Activated CD8-positive, alpha-beta T cell treated with anti-CD3 and anti-CD28 coated beads for 36 hours (primary cell): Measurements from ENCODE around the gene C1QC. TPM values are rescaled to one million over a fixed set of nuclear protein-coding genes. Genes with fewer than 3 reads are reported as not detected.

Source experiments
- ATAC-seq: fragments of 200-7000 bp; cut with Tn5 transposase; one replicate; pipeline ENCODE4 v1.10.0; 2021; ENCODE audit warnings: mild to moderate bottlenecking, moderate library complexity
- CTCF ChIA-PET: fragments of 350-600 bp; sonication (Branson Sonifier 250); formaldehyde crosslinking; loops from one replicate; lab custom pipeline; 2021; ENCODE audit warnings: antibody characterized with exemption; lab: Charles Lee
- POLR2A ChIA-PET: fragments of 350-600 bp; sonication (Branson Sonifier 250); formaldehyde crosslinking; loops from one replicate; lab custom pipeline; 2021; ENCODE audit warnings: antibody characterized with exemption; lab: Charles Lee
- DNase-seq: peaks from one replicate; pipeline ENCODE4 v3.0.0-alpha.2; 2020
- H3K27ac Mint-ChIP-seq: one replicate; pipeline ENCODE4 v1.8.0; 2021; ENCODE audit warnings: mild to moderate bottlenecking, mixed read lengths
- H3K27me3 Mint-ChIP-seq: one replicate; pipeline ENCODE4 v1.8.0; 2021; ENCODE audit warnings: mixed read lengths
- H3K36me3 Mint-ChIP-seq: one replicate; pipeline ENCODE4 v1.8.0; 2021; ENCODE audit warnings: low read depth, mixed read lengths
- H3K4me1 Mint-ChIP-seq: one replicate; pipeline ENCODE4 v1.8.0; 2021; ENCODE audit warnings: low read depth, mixed read lengths
- H3K4me3 Mint-ChIP-seq: one replicate; pipeline ENCODE4 v1.8.0; 2021; ENCODE audit warnings: mild to moderate bottlenecking, moderate library complexity, mixed read lengths
- H3K9me3 Mint-ChIP-seq: one replicate; pipeline ENCODE4 v1.8.0; 2021; ENCODE audit warnings: mixed read lengths
- CTCF ChIP-seq: fragments of 200-600 bp; IDR thresholded peaks from one replicate; pipeline ENCODE4 v1.8.0; 2022; ENCODE audit warnings: antibody characterized with exemption, mild to moderate bottlenecking
- intact Hi-C: fragments of 100-400 bp; cut with micrococcal nuclease; formaldehyde crosslinking; loops from one replicate; pipeline ENCODE4 v1.10.0; 2022
- total RNA-seq, 2 experiments: library from RNA; stranded (reverse); gene quantifications; one replicate each; pipeline ENCODE4 v1.2.3, GENCODE V29; 2021

Gene C1QC
- total RNA-seq, 2 experiments from 2014 or later = not detected

DNA sequence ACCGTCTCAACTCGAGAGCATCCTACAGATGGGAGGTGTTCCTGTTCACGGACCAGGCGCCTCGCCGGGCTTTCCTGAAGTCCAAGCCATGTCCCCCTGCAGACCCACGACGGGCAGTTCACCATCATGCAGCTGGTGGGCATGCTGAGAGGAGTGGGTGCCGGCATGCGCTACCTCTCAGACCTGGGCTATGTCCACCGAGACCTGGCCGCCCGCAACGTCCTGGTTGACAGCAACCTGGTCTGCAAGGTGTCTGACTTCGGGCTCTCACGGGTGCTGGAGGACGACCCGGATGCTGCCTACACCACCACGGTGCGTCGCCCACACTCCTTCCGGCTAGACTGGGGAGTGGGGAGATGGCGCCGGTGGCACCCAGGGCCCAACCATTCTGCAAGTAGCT lies 44.7 kb upstream of the C1QC start:
- no peaks in the 10 kb centered on the region for H3K9me3 Mint-ChIP-seq
- DNase-seq = no peak
- intact Hi-C loops = no loop called here
- TF ChIP-seq CTCF = no peak
- no peak overlapping the region for H3K27ac Mint-ChIP-seq
- peaks cover 5% of the 10 kb centered on the region for H3K27me3 Mint-ChIP-seq
- no peaks in the 10 kb centered on the region for H3K36me3 Mint-ChIP-seq
- no peak overlapping the region for H3K4me3 Mint-ChIP-seq
- CTCF ChIA-PET = no interaction called here
- H3K4me1 Mint-ChIP-seq = no peaks in the 10 kb centered on the region
- ATAC-seq = no peak
- POLR2A ChIA-PET = no interaction called here

- H3K4me3 Mint-ChIP-seq = no peak overlapping the region
- intact Hi-C loops = no loop called here
- DNase-seq = no peak
- TF ChIP-seq CTCF = no peak
- H3K9me3 Mint-ChIP-seq = no peaks in the 10 kb centered on the region
- no peak overlapping the region for H3K27ac Mint-ChIP-seq
- CTCF ChIA-PET = no interaction called here
- H3K36me3 Mint-ChIP-seq = no peaks in the 10 kb centered on the region
- no peak for ATAC-seq
- peaks cover 13% of the 10 kb centered on the region for H3K27me3 Mint-ChIP-seq
- POLR2A ChIA-PET = no interaction called here
- H3K4me1 Mint-ChIP-seq = no peaks in the 10 kb centered on the region
These were observed 43.2 kb upstream of the C1QC start for GRCh38 chr1:22600071-22600816.

- ChIA-PET POLR2A (no interaction called here), CTCF (no interaction called here)
- no peaks in the 10 kb centered on the region for H3K36me3 Mint-ChIP-seq
- no peak overlapping the region for H3K4me3 Mint-ChIP-seq
- H3K9me3 Mint-ChIP-seq = no peaks in the 10 kb centered on the region
- no peak for TF ChIP-seq CTCF
- intact Hi-C loops = no loop called here
- H3K27me3 Mint-ChIP-seq = peaks cover 18% of the 10 kb centered on the region
- no peak for ATAC-seq
- H3K27ac Mint-ChIP-seq = no peak overlapping the region
- H3K4me1 Mint-ChIP-seq = no peaks in the 10 kb centered on the region
- DNase-seq = no peak
These were observed 42.4 kb upstream of the C1QC start for GRCh38 chr1:22600817-22601605.

DNA sequence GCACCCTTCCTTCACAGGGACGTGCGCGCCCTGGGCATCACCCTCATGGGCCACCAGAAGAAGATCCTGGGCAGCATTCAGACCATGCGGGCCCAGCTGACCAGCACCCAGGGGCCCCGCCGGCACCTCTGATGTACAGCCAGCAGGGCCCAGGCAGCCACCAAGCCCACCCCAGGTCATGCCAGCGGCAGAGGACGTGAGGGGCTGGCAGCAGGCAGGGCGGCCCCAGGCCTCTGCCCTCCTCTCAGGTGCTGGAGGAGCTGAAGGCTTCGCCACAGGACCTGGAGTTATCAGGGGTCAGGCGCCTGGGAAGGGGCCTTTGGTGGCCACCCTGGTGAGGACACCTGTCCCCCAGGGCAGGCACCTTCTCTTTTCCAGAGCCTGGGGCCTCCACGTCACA lies 41.8 kb upstream of the C1QC start:
- no peaks in the 10 kb centered on the region for H3K9me3 Mint-ChIP-seq
- no peaks in the 10 kb centered on the region for H3K36me3 Mint-ChIP-seq
- peaks cover 22% of the 10 kb centered on the region for H3K27me3 Mint-ChIP-seq
- DNase-seq (no peak), ATAC-seq (no peak)
- ChIA-PET CTCF (no interaction called here), POLR2A (no interaction called here)
- no peaks in the 10 kb centered on the region for H3K4me1 Mint-ChIP-seq
- no peak for TF ChIP-seq CTCF
- intact Hi-C loops = no loop called here
- no peak overlapping the region for H3K4me3 Mint-ChIP-seq
- no peak overlapping the region for H3K27ac Mint-ChIP-seq

DNA sequence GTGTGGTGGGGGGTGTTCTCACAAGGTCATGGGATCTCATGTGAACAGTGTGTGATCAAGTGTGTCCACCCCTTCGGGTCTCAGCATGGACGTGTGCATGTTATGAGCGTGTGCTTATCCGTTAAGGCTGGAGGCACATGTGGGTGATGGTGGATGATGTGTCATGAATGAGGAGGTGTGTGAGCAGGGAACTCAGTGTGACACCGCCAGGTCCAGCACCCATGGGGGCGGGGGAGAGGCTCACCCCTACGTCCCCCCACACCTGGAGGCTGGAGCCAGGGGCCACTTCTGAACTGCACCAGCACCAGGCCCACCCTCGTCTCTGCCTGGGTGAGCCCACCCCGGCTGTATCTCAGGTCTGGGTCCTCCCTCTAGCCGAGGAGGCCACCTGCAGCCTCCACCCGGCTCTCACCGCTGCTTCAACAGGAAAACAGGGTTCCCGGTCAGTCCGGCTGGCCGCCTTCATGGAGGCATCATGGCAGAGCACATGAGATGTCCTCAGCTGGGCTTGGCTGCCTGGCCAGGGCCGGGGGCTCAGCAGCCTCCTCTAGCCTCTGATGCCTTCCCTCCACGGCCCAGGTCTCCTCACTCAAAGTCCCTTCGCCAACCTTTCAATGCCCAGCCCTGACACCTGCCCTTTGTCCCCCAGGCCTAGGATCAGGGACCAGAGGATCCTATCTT lies 41.2 kb upstream of the C1QC start:
- no peak for TF ChIP-seq CTCF
- H3K4me1 Mint-ChIP-seq = no peaks in the 10 kb centered on the region
- POLR2A ChIA-PET = no interaction called here
- CTCF ChIA-PET = no interaction called here
- H3K9me3 Mint-ChIP-seq = no peaks in the 10 kb centered on the region
- ATAC-seq (no peak), DNase-seq (no peak)
- H3K27ac Mint-ChIP-seq = no peak overlapping the region
- H3K4me3 Mint-ChIP-seq = no peak overlapping the region
- H3K27me3 Mint-ChIP-seq = peaks cover 22% of the 10 kb centered on the region
- intact Hi-C loops = no loop called here
- H3K36me3 Mint-ChIP-seq = no peaks in the 10 kb centered on the region
